HepG2 (cell line): ENCODE results near the gene CAND2. TPM values are rescaled to one million over a fixed set of nuclear protein-coding genes. Genes with fewer than 3 reads are reported as not detected.

Source experiments
- DR1 ChIP-seq: sonication (generic); formaldehyde crosslinking; IDR thresholded peaks from 2 replicates; pipeline ENCODE4 v1.8.0; 2021; ENCODE audit warnings: mild to moderate bottlenecking, missing genetic modification reagents, inconsistent platforms
- HHEX ChIP-seq: IDR thresholded peaks from 2 replicates; pipeline ENCODE4 v1.6.1; 2016; ENCODE audit warnings: control low read depth
- LCORL ChIP-seq, 2 experiments: fragments of 450-650 bp in 1 of 2; sonication (generic) in 1 of 2; formaldehyde crosslinking in 1 of 2; IDR thresholded peaks; 2 replicates each; pipeline versions ENCODE4 v1.5.0 to v1.6.1; 2017 to 2020; ENCODE audit warnings: antibody characterized with exemption in 1 of 2, missing genetic modification reagents in 1 of 2
- MAX ChIP-seq: IDR thresholded peaks from 2 replicates; pipeline ENCODE4 v1.6.1; 2012; ENCODE audit warnings: inconsistent platforms
- RBAK ChIP-seq: sonication (generic); formaldehyde crosslinking; IDR thresholded peaks from 2 replicates; pipeline ENCODE4 v1.5.1; 2020; ENCODE audit warnings: mild to moderate bottlenecking, missing genetic modification reagents
- ZFP41 ChIP-seq: sonication (generic); formaldehyde crosslinking; IDR thresholded peaks from 2 replicates; pipeline ENCODE4 v1.4.0; 2020; ENCODE audit warnings: mild to moderate bottlenecking, missing genetic modification reagents, borderline replicate concordance
- ZFYVE20 ChIP-seq: sonication (generic); formaldehyde crosslinking; IDR thresholded peaks from 2 replicates; pipeline ENCODE4 v1.8.0; 2023; ENCODE audit warnings: low read depth, mild to moderate bottlenecking, moderate library complexity, missing genetic modification reagents, borderline replicate concordance
- ZNF275 ChIP-seq: sonication (generic); formaldehyde crosslinking; IDR thresholded peaks from 2 replicates; pipeline ENCODE4 v1.8.0; 2022; ENCODE audit warnings: missing genetic modification reagents, mild to moderate bottlenecking, inconsistent platforms, borderline replicate concordance
- ZNF496 ChIP-seq: sonication (generic); formaldehyde crosslinking; IDR thresholded peaks from 2 replicates; pipeline ENCODE4 v1.8.1; 2023; ENCODE audit warnings: mild to moderate bottlenecking, moderate library complexity, missing genetic modification reagents; ENCODE audit not compliant: insufficient replicate concordance
- ZNF547 ChIP-seq: sonication (generic); formaldehyde crosslinking; IDR thresholded peaks from 2 replicates; pipeline ENCODE4 v1.5.1; 2020; ENCODE audit warnings: mild to moderate bottlenecking, missing genetic modification reagents
- ZNF850 ChIP-seq: sonication (generic); formaldehyde crosslinking; conservative IDR thresholded peaks from 2 replicates; pipeline ENCODE4 v1.9.0; 2021; ENCODE audit warnings: mild to moderate bottlenecking, missing genetic modification reagents
- polyA plus RNA-seq, 8 experiments: library from polyadenylated mRNA; depleted of rRNA in 3 of 8; stranded (reverse) in 7 of 8; unstranded in 1 of 8; fragments of >200 nt; fragmentation: Illumina TruSeq in 4 of 8; extraction: Trizol in 4 of 8; gene quantifications; 2 replicates each; pipeline versions ENCODE4 v1.2.1 to v1.2.3, GENCODE V29; 2011 to 2016; ENCODE audit warnings: low read depth in 4 of 8, missing spikeins in 1 of 8, mixed read lengths in 1 of 8; ENCODE audit not compliant: insufficient read depth in 1 of 8
- total RNA-seq, 5 experiments: library from RNA; depleted of rRNA; stranded (reverse); fragments of >200 nt; fragmentation: Illumina TruSeq; extraction: Trizol; gene quantifications; 2 replicates each; pipeline ENCODE4 v1.2.3, GENCODE V29; 2016; ENCODE audit warnings: low read depth in 1 of 5
- TF ChIP-seq, protein P1 (sequence below), 2 experiments: fragments of 450-650 bp in 1 of 2; sonication (generic) in 1 of 2; formaldehyde crosslinking in 1 of 2; IDR thresholded peaks; 2 replicates each; pipeline versions ENCODE4 v1.6.1 to v1.8.0; 2016 to 2022; ENCODE audit warnings: antibody characterized with exemption in 1 of 2, mild to moderate bottlenecking in 1 of 2, missing genetic modification reagents in 1 of 2
- TF ChIP-seq, protein P2 (sequence below): sonication (generic); formaldehyde crosslinking; IDR thresholded peaks from 2 replicates; pipeline ENCODE4 v1.5.0; 2020; ENCODE audit warnings: missing genetic modification reagents, mild to moderate bottlenecking, borderline replicate concordance
- TF ChIP-seq, protein P3 (sequence below): sonication (generic); formaldehyde crosslinking; IDR thresholded peaks from 2 replicates; pipeline ENCODE4 v1.5.1; 2020; ENCODE audit warnings: mild to moderate bottlenecking, missing genetic modification reagents, borderline replicate concordance

The CAND2 gene
- total and polyA plus RNA-seq, 2 of the 13 experiments (the other 11 are each of a cell fraction or from before 2014, with no cell fraction given), result 0.01 TPM; not detected in 1

DNA sequence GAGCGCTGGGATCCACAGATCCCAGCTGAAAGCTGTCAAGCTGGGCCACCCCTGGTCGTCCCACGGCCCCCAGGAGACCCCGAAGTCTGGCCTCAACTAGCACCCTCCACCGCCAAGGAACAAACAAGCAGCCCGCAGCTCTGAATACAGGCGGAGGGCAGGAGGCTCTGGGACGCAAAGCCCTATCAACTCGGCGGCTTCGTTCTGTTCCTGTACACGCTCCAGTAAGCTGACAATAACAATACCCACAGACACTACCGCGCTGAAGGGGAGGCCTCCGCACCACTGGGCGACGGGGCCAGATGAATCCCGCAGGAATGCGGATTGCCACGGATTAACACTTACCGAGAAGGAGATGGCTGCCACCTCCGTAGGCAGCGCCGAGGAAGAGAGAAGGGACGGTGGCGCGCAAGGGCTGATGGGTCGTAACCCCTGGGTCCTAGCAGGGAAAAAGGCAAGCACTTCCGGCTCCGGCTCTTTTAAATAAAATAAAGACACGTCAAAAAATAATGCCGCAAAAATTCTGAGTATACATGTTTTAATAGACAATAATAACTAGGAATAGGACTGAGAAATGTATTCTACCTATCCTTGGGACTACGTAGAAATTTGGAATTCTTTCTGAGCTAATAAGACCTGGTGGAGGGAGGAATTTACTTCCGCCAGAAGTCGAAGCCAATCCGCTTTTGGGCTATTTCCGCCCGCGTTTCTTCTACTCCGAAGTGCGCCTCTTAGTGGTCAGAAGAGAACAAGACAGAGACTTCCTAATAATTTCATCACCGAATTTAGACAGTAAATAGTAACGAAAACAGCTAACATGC is 44.9 kb downstream of the CAND2 start, which contains the start of gene RPL32 (continued):
- TF ChIP-seq MAX (peak; percentile 91), RBAK (CRISPR knock-in tag) (no peak), ZNF850 (no peak), ZNF275 (no peak), ZFP41 (no peak), LCORL (IDR thresholded peaks at IDR 0.05) (no peak), LCORL (CRISPR knock-in tag; IDR thresholded peaks at IDR 0.05) (peak; percentile 37; the same call in 1 of the 2 replicates), ZNF496 (no peak), HHEX (CRISPR knock-in tag) (no peak), ZNF547 (CRISPR knock-in tag) (0 out of 2 replicates have a peak, but pooled peaks have one; percentile 37), ZFYVE20 (CRISPR knock-in tag) (0 out of 2 replicates have a peak, but pooled peaks have one; percentile 51), DR1 (peak; percentile 89)
- TF ChIP-seq, protein P1, sequence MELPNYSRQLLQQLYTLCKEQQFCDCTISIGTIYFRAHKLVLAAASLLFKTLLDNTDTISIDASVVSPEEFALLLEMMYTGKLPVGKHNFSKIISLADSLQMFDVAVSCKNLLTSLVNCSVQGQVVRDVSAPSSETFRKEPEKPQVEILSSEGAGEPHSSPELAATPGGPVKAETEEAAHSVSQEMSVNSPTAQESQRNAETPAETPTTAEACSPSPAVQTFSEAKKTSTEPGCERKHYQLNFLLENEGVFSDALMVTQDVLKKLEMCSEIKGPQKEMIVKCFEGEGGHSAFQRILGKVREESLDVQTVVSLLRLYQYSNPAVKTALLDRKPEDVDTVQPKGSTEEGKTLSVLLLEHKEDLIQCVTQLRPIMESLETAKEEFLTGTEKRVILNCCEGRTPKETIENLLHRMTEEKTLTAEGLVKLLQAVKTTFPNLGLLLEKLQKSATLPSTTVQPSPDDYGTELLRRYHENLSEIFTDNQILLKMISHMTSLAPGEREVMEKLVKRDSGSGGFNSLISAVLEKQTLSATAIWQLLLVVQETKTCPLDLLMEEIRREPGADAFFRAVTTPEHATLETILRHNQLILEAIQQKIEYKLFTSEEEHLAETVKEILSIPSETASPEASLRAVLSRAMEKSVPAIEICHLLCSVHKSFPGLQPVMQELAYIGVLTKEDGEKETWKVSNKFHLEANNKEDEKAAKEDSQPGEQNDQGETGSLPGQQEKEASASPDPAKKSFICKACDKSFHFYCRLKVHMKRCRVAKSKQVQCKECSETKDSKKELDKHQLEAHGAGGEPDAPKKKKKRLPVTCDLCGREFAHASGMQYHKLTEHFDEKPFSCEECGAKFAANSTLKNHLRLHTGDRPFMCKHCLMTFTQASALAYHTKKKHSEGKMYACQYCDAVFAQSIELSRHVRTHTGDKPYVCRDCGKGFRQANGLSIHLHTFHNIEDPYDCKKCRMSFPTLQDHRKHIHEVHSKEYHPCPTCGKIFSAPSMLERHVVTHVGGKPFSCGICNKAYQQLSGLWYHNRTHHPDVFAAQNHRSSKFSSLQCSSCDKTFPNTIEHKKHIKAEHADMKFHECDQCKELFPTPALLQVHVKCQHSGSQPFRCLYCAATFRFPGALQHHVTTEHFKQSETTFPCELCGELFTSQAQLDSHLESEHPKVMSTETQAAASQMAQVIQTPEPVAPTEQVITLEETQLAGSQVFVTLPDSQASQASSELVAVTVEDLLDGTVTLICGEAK (IDR thresholded peaks at IDR 0.05), result peak; percentile 73
- TF ChIP-seq, protein P1 (CRISPR knock-in tag; IDR thresholded peaks at IDR 0.05), result peak; percentile 87
- TF ChIP-seq, protein P2, sequence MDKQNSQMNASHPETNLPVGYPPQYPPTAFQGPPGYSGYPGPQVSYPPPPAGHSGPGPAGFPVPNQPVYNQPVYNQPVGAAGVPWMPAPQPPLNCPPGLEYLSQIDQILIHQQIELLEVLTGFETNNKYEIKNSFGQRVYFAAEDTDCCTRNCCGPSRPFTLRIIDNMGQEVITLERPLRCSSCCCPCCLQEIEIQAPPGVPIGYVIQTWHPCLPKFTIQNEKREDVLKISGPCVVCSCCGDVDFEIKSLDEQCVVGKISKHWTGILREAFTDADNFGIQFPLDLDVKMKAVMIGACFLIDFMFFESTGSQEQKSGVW (CRISPR knock-in tag), result no peak
- TF ChIP-seq, protein P3, sequence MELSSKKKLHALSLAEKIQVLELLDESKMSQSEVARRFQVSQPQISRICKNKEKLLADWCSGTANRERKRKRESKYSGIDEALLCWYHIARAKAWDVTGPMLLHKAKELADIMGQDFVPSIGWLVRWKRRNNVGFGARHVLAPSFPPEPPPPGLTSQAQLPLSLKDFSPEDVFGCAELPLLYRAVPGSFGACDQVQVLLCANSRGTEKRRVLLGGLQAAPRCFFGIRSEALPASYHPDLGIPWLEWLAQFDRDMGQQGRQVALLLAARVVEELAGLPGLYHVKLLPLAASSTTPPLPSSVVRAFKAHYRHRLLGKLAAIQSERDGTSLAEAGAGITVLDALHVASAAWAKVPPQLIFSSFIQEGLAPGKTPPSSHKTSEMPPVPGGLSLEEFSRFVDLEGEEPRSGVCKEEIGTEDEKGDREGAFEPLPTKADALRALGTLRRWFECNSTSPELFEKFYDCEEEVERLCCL (CRISPR knock-in tag), result peak; percentile 75; the same call in 1 of the 2 replicates
